Endothelial cell of umbilical vein (primary cell): ENCODE results near the gene SPSB3. TPM values are rescaled to one million over a fixed set of nuclear protein-coding genes. Genes with fewer than 3 reads are reported as not detected.

ENCODE experiments used
- BruUV-seq: library from RNA; stranded (reverse); fragments of 400-500 nt; replicated peaks from 2 replicates; lab custom pipeline; 2021; lab: Mats Ljungman, UMichigan
- CTCF ChIA-PET: fragments of 300-600, 350-600 bp; sonication (Branson Sonifier 250); formaldehyde crosslinking; loops from one replicate; lab custom pipeline; 2021; ENCODE audit warnings: antibody characterized with exemption, inconsistent platforms; lab: Charles Lee
- POLR2A ChIA-PET: fragments of 300-600, 350-600 bp; sonication (Branson Sonifier 250); formaldehyde crosslinking; loops from one replicate; lab custom pipeline; 2021; ENCODE audit warnings: antibody characterized with exemption, inconsistent platforms; lab: Charles Lee
- DNase-seq: peaks from one replicate; pipeline ENCODE4 v3.0.0-alpha.2; 2011; ENCODE audit warnings: low read depth, low spot score
- FAIRE-seq: peaks from 2 replicates; lab custom pipeline; 2011; peaks lifted over from hg19 to GRCh38; lab: Jason Lieb, UNC
- H2AFZ ChIP-seq: 2 replicates; pipeline ENCODE4 v1.6.0; 2012; ENCODE audit warnings: low read depth, low read length, control low read depth, inconsistent platforms
- H3K27ac ChIP-seq: 2 replicates; pipeline ENCODE4 v1.5.1; 2011; ENCODE audit warnings: low read depth, mild to moderate bottlenecking, control low read depth, low read length, moderate library complexity; ENCODE audit not compliant: insufficient read depth
- H3K27me3 ChIP-seq, 2 experiments: 2 replicates each; pipeline versions ENCODE4 v1.6.0 to v1.6.1; 2011; ENCODE audit warnings: low read length in 2 of 2, mixed read lengths in 1 of 2; ENCODE audit not compliant: control insufficient read depth in 2 of 2, insufficient read depth in 2 of 2
- H3K36me3 ChIP-seq, 2 experiments: 2 replicates in 1 of 2; 3 replicates in 1 of 2; pipeline ENCODE4 v1.5.1; 2011; ENCODE audit warnings: low read length in 2 of 2, mild to moderate bottlenecking in 1 of 2, moderate library complexity in 1 of 2; ENCODE audit not compliant: control insufficient read depth in 2 of 2, insufficient read depth in 2 of 2; ENCODE audit errors: extremely low read depth in 1 of 2
- H3K4me1 ChIP-seq: 3 replicates; pipeline ENCODE4 v1.5.1; 2011; ENCODE audit warnings: mild to moderate bottlenecking, low read length; ENCODE audit not compliant: control insufficient read depth, insufficient read depth; ENCODE audit errors: extremely low read depth
- H3K4me2 ChIP-seq: 2 replicates; pipeline ENCODE4 v1.6.1; 2011; ENCODE audit warnings: low read length, control low read depth, mixed read lengths; ENCODE audit not compliant: insufficient read depth
- H3K4me3 ChIP-seq, 3 experiments: fragments of 200-600 bp in 1 of 3; sonication (generic), shearing (Covaris generic) in 1 of 3; replicated peaks in 1 of 3; 2 replicates each; pipeline ENCODE4 v1.5.1; 2011 to 2016; ENCODE audit warnings: control low read depth in 3 of 3, low read length in 3 of 3, mild to moderate bottlenecking in 2 of 3, inconsistent platforms in 1 of 3, low read depth in 1 of 3, moderate library complexity in 1 of 3; ENCODE audit not compliant: insufficient read depth in 1 of 3
- H3K79me2 ChIP-seq: 2 replicates; pipeline ENCODE4 v1.6.0; 2012; ENCODE audit warnings: low read length, inconsistent platforms; ENCODE audit not compliant: control insufficient read depth, insufficient read depth
- H3K9ac ChIP-seq: replicated peaks from 2 replicates; pipeline ENCODE3; 2011; ENCODE audit warnings: low read length, control low read depth; ENCODE audit not compliant: insufficient read depth; ENCODE audit errors: extremely low read depth
- H3K9me1 ChIP-seq: replicated peaks from 3 replicates; pipeline ENCODE4 v1.6.0; 2011; ENCODE audit warnings: mild to moderate bottlenecking, low read length; ENCODE audit not compliant: control insufficient read depth, insufficient read depth; ENCODE audit errors: extremely low read depth
- H3K9me3 ChIP-seq: replicated peaks from 2 replicates; pipeline ENCODE4 v1.5.1; 2012; ENCODE audit warnings: low read length, inconsistent platforms; ENCODE audit not compliant: control insufficient read depth, insufficient read depth
- H4K20me1 ChIP-seq: replicated peaks from 2 replicates; pipeline ENCODE3; 2011; ENCODE audit warnings: mild to moderate bottlenecking, low read length; ENCODE audit not compliant: control insufficient read depth, insufficient read depth; ENCODE audit errors: extremely low read depth
- CTCF ChIP-seq, 2 donors: IDR thresholded peaks; 1 replicate in 1 of 2; 2 replicates in 1 of 2; pipeline ENCODE4 v1.5.1; 2011; ENCODE audit warnings: low read length in 2 of 2, mild to moderate bottlenecking in 2 of 2, moderate library complexity in 2 of 2, control low read depth in 1 of 2, inconsistent platforms in 1 of 2, low read depth in 1 of 2; ENCODE audit not compliant: insufficient read depth in 1 of 2; ENCODE audit errors: extremely low read depth in 1 of 2
- EZH2 ChIP-seq: IDR thresholded peaks from 2 replicates; pipeline ENCODE4 v1.6.1; 2012; ENCODE audit warnings: borderline replicate concordance, low read depth, mild to moderate bottlenecking, moderate library complexity, low read length, inconsistent platforms; ENCODE audit not compliant: severe bottlenecking
- FOS ChIP-seq: IDR thresholded peaks from 2 replicates; pipeline ENCODE4 v1.6.1; 2011; ENCODE audit warnings: mild to moderate bottlenecking, low read length, moderate library complexity, borderline replicate concordance; ENCODE audit not compliant: insufficient read depth
- GATA2 ChIP-seq: IDR thresholded peaks from 2 replicates; pipeline ENCODE4 v1.7.0; 2011; ENCODE audit warnings: low read depth, mild to moderate bottlenecking, moderate library complexity, mixed read lengths, low read length; ENCODE audit not compliant: insufficient read length, insufficient read depth
- JUN ChIP-seq: IDR thresholded peaks from 2 replicates; pipeline ENCODE4 v1.6.1; 2011; ENCODE audit warnings: borderline replicate concordance, low read depth; ENCODE audit not compliant: insufficient read length, insufficient read depth
- MAX ChIP-seq: IDR thresholded peaks from 2 replicates; pipeline ENCODE4 v1.6.1; 2011; ENCODE audit not compliant: insufficient read depth, insufficient read length
- MYC ChIP-seq: IDR thresholded peaks from one replicate; pipeline ENCODE4 v1.6.1; 2011; ENCODE audit warnings: mild to moderate bottlenecking, low read depth, low read length
- POLR2A ChIP-seq: IDR thresholded peaks from 2 replicates; pipeline ENCODE4 v1.6.1; 2012; ENCODE audit warnings: low read depth, mild to moderate bottlenecking, control low read depth, low read length
- POLR2AphosphoS5 ChIP-seq: IDR thresholded peaks from 2 replicates; pipeline ENCODE4 v1.6.1; 2012; ENCODE audit warnings: low read depth, mild to moderate bottlenecking, control low read depth, low read length, moderate library complexity; ENCODE audit not compliant: insufficient read depth
- dilution Hi-C: fragments of 300-500 bp; cut with MboI; formaldehyde crosslinking; loops from one replicate; pipeline ENCODE4 v1.15.0; 2019; ENCODE audit warnings: low sequenced_read_pairs; ENCODE audit not compliant: extremely low pct_ligation_motif_present
- intact Hi-C: fragments of 100-400 bp; cut with micrococcal nuclease; formaldehyde crosslinking; loops from one replicate; pipeline ENCODE4 v1.10.0; 2022
- polyA plus RNA-seq, 4 experiments: library from polyadenylated mRNA; depleted of rRNA in 3 of 4; stranded (reverse) in 3 of 4; unstranded in 1 of 4; fragments of >200 nt; gene quantifications; 2 replicates each; pipeline versions ENCODE4 v1.2.1 to v1.2.3, GENCODE V29; 2011 to 2012; ENCODE audit warnings: missing spikeins in 1 of 4
- total RNA-seq: library from RNA; stranded (reverse); gene quantifications from 2 replicates; pipeline ENCODE4 v1.2.3, GENCODE V29; 2021

Gene SPSB3
- total and polyA plus RNA-seq, 2 donors (not counting 3 experiments of a cell fraction or from before 2014, with no cell fraction given) = 39.0 to 86.2 TPM

GRCh38 chr16:1791256-1791942, 9.0 kb upstream of the SPSB3 start:
- no peak overlapping the region for H3K4me2 ChIP-seq
- no peak for TF ChIP-seq GATA2
- no peak for TF ChIP-seq FOS
- no peak for TF ChIP-seq EZH2
- TF ChIP-seq CTCF (IDR thresholded peaks at IDR 0.05; ENCODE audit: extremely low read depth in 1 of 2, insufficient read depth in 1 of 2, low read depth in 1 of 2, low read length in 2 of 2) = no peak
- no peak for TF ChIP-seq JUN
- no peak for TF ChIP-seq MAX
- no peak for TF ChIP-seq POLR2A
- TF ChIP-seq MYC = no peak
- no peak for TF ChIP-seq POLR2AphosphoS5
- no peaks in the 10 kb centered on the region for H3K9me3 ChIP-seq
- H3K79me2 ChIP-seq = no peaks in the 10 kb centered on the region
- H3K27me3 ChIP-seq = no peaks in the 10 kb centered on the region
- DNase-seq (no peak), FAIRE-seq (no peak)
- no peak overlapping the region for H3K27ac ChIP-seq
- intact Hi-C loops (no loop called here), dilution Hi-C loops (no loop called here)
- H3K36me3 ChIP-seq = peaks cover 0 to 19% of the 10 kb centered on the region in 2 experiments
- no peaks in the 10 kb centered on the region for H3K4me1 ChIP-seq
- BruUV-seq = no TSS peak
- H2AFZ ChIP-seq = no peak overlapping the region
- no peak overlapping the region for H3K4me3 ChIP-seq
- ChIA-PET POLR2A (no interaction called here), CTCF (interaction anchor here (1.0 kb wide), 1 partner anchor 33 kb away, joined by 3 read pairs; no protein-coding TSS in a partner anchor)
- no peaks in the 10 kb centered on the region for H3K9me1 ChIP-seq
- H4K20me1 ChIP-seq = no peaks in the 10 kb centered on the region
- no peak overlapping the region for H3K9ac ChIP-seq
